Suprapubic skin (tissue), 3 donors: ENCODE results near the gene PPM1F.

Experiments
- CTCF ChIP-seq, 2 donors: fragments of 200-600 bp in 1 of 2; fragments of 450-650 bp in 1 of 2; sonication (generic) in 1 of 2; IDR thresholded peaks; one replicate each; pipeline ENCODE4 v1.5.1; 2016 to 2019; ENCODE audit warnings: antibody characterized with exemption in 2 of 2, mild to moderate bottlenecking in 1 of 2, moderate library complexity in 1 of 2
- EP300 ChIP-seq: sonication (generic); formaldehyde crosslinking; IDR thresholded peaks from one replicate; pipeline ENCODE4 v1.6.1; 2017; ENCODE audit warnings: antibody characterized with exemption
- POLR2A ChIP-seq, 2 donors: fragments of 450-650 bp; IDR thresholded peaks; one replicate each; pipeline ENCODE4 v1.6.1; 2017; ENCODE audit warnings: antibody characterized with exemption in 2 of 2, mild to moderate bottlenecking in 2 of 2, moderate library complexity in 2 of 2

GRCh38 chr22:21907638-21908522 is 44.8 kb downstream of the PPM1F start:
- TF ChIP-seq CTCF (IDR thresholded peaks at IDR 0.05): no peak
- TF ChIP-seq POLR2A (IDR thresholded peaks at IDR 0.05): no peak
- TF ChIP-seq EP300: no peak
